H1 (cell line): Measurements from ENCODE around the gene HS6ST3. TPM values are rescaled to one million over a fixed set of nuclear protein-coding genes. Genes with fewer than 3 reads are reported as not detected.

ENCODE experiments used
- CTCF ChIA-PET: fragments of 300-600 bp; sonication (Branson Sonifier 250); formaldehyde crosslinking; loops from one replicate; lab custom pipeline; 2021; ENCODE audit not compliant: partially characterized antibody; lab: Charles Lee
- POLR2A ChIA-PET: fragments of 300-600 bp; sonication (Branson Sonifier 250); formaldehyde crosslinking; loops from one replicate; lab custom pipeline; 2021; ENCODE audit warnings: inconsistent platforms; ENCODE audit not compliant: partially characterized antibody; lab: Charles Lee
- DNase-seq, 2 experiments: peaks; one replicate each; pipeline versions ENCODE4 v3.0.0 to v3.0.0-alpha.2; 2010 to 2022; ENCODE audit warnings: low spot score in 2 of 2, low read depth in 1 of 2, mixed read lengths in 1 of 2
- FAIRE-seq: peaks from 2 replicates; lab custom pipeline; 2011; peaks lifted over from hg19 to GRCh38; lab: Jason Lieb, UNC
- H2AFZ ChIP-seq: 2 replicates; pipeline ENCODE4 v1.8.1; 2012; ENCODE audit warnings: low read length, inconsistent platforms
- H2AK5ac ChIP-seq: 2 replicates; pipeline ENCODE4 v1.6.1; 2013; ENCODE audit warnings: low read depth, low read length
- H2BK120ac ChIP-seq: replicated peaks from 2 replicates; pipeline ENCODE3; 2013; ENCODE audit warnings: low read depth, low read length, inconsistent platforms
- H2BK12ac ChIP-seq: 2 replicates; pipeline ENCODE4 v1.6.1; 2013; ENCODE audit warnings: low read depth, low read length
- H2BK15ac ChIP-seq: 2 replicates; pipeline ENCODE4 v1.6.1; 2013; ENCODE audit warnings: low read length
- H2BK20ac ChIP-seq: 2 replicates; pipeline ENCODE4 v1.6.1; 2013; ENCODE audit warnings: low read length
- H2BK5ac ChIP-seq: 2 replicates; pipeline ENCODE4 v1.6.1; 2013; ENCODE audit warnings: low read depth, low read length
- H3K14ac ChIP-seq: 2 replicates; pipeline ENCODE4 v1.6.1; 2013; ENCODE audit warnings: inconsistent platforms; ENCODE audit not compliant: insufficient read length
- H3K18ac ChIP-seq: 2 replicates; pipeline ENCODE4 v1.6.1; 2013; ENCODE audit warnings: low read length; ENCODE audit errors: extremely low read depth
- H3K23ac ChIP-seq: 2 replicates; pipeline ENCODE4 v1.6.1; 2013; ENCODE audit warnings: inconsistent platforms; ENCODE audit not compliant: insufficient read length
- H3K23me2 ChIP-seq: 2 replicates; pipeline ENCODE4 v1.6.1; 2013; ENCODE audit warnings: low read depth, low read length
- H3K27ac ChIP-seq: 2 replicates; pipeline ENCODE4 v1.6.1; 2011; ENCODE audit warnings: low read depth, low read length, inconsistent platforms
- H3K27me3 ChIP-seq, 4 experiments: replicated peaks in 1 of 4; 1 replicate in 1 of 4; 2 replicates in 3 of 4; pipeline versions ENCODE4 v1.6.1 to v1.8.1; 2011 to 2013; ENCODE audit warnings: low read length in 3 of 4, mild to moderate bottlenecking in 3 of 4, inconsistent platforms in 2 of 4, mixed read lengths in 2 of 4, moderate library complexity in 1 of 4; ENCODE audit not compliant: control insufficient read depth in 3 of 4, insufficient read depth in 3 of 4; ENCODE audit errors: extremely low read depth in 1 of 4
- H3K36me3 ChIP-seq, 4 experiments: 2 replicates each; pipeline versions ENCODE4 v1.6.1 to v1.8.1; 2011 to 2013; ENCODE audit warnings: mild to moderate bottlenecking in 4 of 4, low read length in 3 of 4, moderate library complexity in 2 of 4, control low read depth in 1 of 4, inconsistent platforms in 1 of 4; ENCODE audit not compliant: insufficient read depth in 4 of 4, control insufficient read depth in 2 of 4
- H3K4ac ChIP-seq: replicated peaks from 2 replicates; pipeline ENCODE3; 2013; ENCODE audit warnings: low read length, low read depth, mixed read lengths, inconsistent platforms; ENCODE audit not compliant: insufficient read length
- H3K4me1 ChIP-seq, 4 experiments: replicated peaks in 1 of 4; 1 replicate in 1 of 4; 2 replicates in 3 of 4; pipeline versions ENCODE4 v1.6.1 to v1.8.1; 2011 to 2013; ENCODE audit warnings: low read length in 3 of 4, inconsistent platforms in 2 of 4, mixed read lengths in 1 of 4; ENCODE audit not compliant: insufficient read depth in 4 of 4, control insufficient read depth in 3 of 4
- H3K4me2 ChIP-seq, 2 experiments: 2 replicates each; pipeline versions ENCODE4 v1.6.1 to v1.8.1; 2011 to 2013; ENCODE audit warnings: low read depth in 2 of 2, low read length in 2 of 2, control low read depth in 1 of 2, inconsistent platforms in 1 of 2, mild to moderate bottlenecking in 1 of 2; ENCODE audit not compliant: insufficient read depth in 1 of 2
- H3K4me3 ChIP-seq, 4 experiments: fragments of 200-600, 300-600 bp in 1 of 4; sonication (generic), shearing (Covaris generic), sonication (Bioruptor Twin) in 1 of 4; 2 replicates each; pipeline versions ENCODE4 v1.5.1 to v1.8.1; 2011 to 2016; ENCODE audit warnings: low read length in 4 of 4, low read depth in 3 of 4, control low read depth in 2 of 4, inconsistent platforms in 2 of 4, mild to moderate bottlenecking in 2 of 4, mixed read lengths in 1 of 4, moderate library complexity in 1 of 4; ENCODE audit not compliant: insufficient read depth in 2 of 4; ENCODE audit errors: extremely low read depth in 1 of 4
- H3K56ac ChIP-seq: replicated peaks from 2 replicates; pipeline ENCODE3; 2013; ENCODE audit warnings: low read depth, mild to moderate bottlenecking, mixed read lengths, low read length, inconsistent platforms; ENCODE audit not compliant: insufficient read length
- H3K79me1 ChIP-seq: 2 replicates; pipeline ENCODE4 v1.6.1; 2013; ENCODE audit warnings: low read depth, low read length, control low read depth
- H3K79me2 ChIP-seq, 2 experiments: 2 replicates each; pipeline versions ENCODE4 v1.6.1 to v1.8.1; 2012 to 2013; ENCODE audit warnings: low read length in 2 of 2, mild to moderate bottlenecking in 2 of 2, inconsistent platforms in 1 of 2; ENCODE audit not compliant: insufficient read depth in 2 of 2, control insufficient read depth in 1 of 2
- H3K9ac ChIP-seq, 4 experiments: replicated peaks in 1 of 4; 1 replicate in 1 of 4; 2 replicates in 3 of 4; pipeline versions ENCODE4 v1.6.1 to v1.8.1; 2011 to 2013; ENCODE audit warnings: low read depth in 3 of 4, low read length in 3 of 4, control low read depth in 2 of 4, mild to moderate bottlenecking in 2 of 4, moderate library complexity in 2 of 4, inconsistent platforms in 1 of 4; ENCODE audit errors: extremely low read depth in 1 of 4
- H3K9me3 ChIP-seq, 2 experiments: 2 replicates each; pipeline versions ENCODE4 v1.6.1 to v1.8.1; 2012 to 2013; ENCODE audit warnings: mild to moderate bottlenecking in 2 of 2, moderate library complexity in 2 of 2, control low read depth in 1 of 2, inconsistent platforms in 1 of 2, low read depth in 1 of 2, low read length in 1 of 2, mixed read lengths in 1 of 2; ENCODE audit not compliant: insufficient read depth in 2 of 2
- H4K20me1 ChIP-seq, 2 experiments: replicated peaks in 1 of 2; 2 replicates each; pipeline versions ENCODE3 to v1.8.1; 2011 to 2013; ENCODE audit warnings: inconsistent platforms in 2 of 2, low read length in 2 of 2, mild to moderate bottlenecking in 1 of 2; ENCODE audit not compliant: insufficient read depth in 2 of 2, control insufficient read depth in 1 of 2
- H4K5ac ChIP-seq: 2 replicates; pipeline ENCODE4 v1.6.1; 2013; ENCODE audit warnings: low read length, low read depth, mixed read lengths, inconsistent platforms; ENCODE audit not compliant: insufficient read length
- H4K8ac ChIP-seq: 2 replicates; pipeline ENCODE4 v1.8.0; 2013; ENCODE audit warnings: mild to moderate bottlenecking, moderate library complexity, low read length, inconsistent platforms; ENCODE audit not compliant: insufficient read depth; ENCODE audit errors: extremely low read depth
- H4K91ac ChIP-seq: replicated peaks from 2 replicates; pipeline ENCODE3; 2013; ENCODE audit warnings: low read length, mixed read lengths, inconsistent platforms; ENCODE audit not compliant: insufficient read length
- CHD2 ChIP-seq: IDR thresholded peaks from 2 replicates; pipeline ENCODE4 v1.6.1; 2012; ENCODE audit warnings: low read length, improper control_type of control experiment
- CREB1 ChIP-seq: IDR thresholded peaks from 2 replicates; pipeline ENCODE4 v1.6.1; 2012; ENCODE audit warnings: inconsistent platforms
- HDAC6 ChIP-seq: IDR thresholded peaks from one replicate; pipeline ENCODE4 v1.7.1; 2012; ENCODE audit warnings: low read depth, mild to moderate bottlenecking, inconsistent platforms, low read length, moderate library complexity
- NRF1 ChIP-seq: IDR thresholded peaks from 2 replicates; pipeline ENCODE4 v1.6.1; 2011; ENCODE audit warnings: mild to moderate bottlenecking, low read depth, low read length, improper control_type of control experiment
- RAD21 ChIP-seq, 2 experiments: IDR thresholded peaks in 1 of 2; conservative IDR thresholded peaks in 1 of 2; 2 replicates each; pipeline ENCODE4 v1.6.1; 2011; ENCODE audit warnings: low read depth in 2 of 2, low read length in 2 of 2, improper control_type of control experiment in 1 of 2, inconsistent platforms in 1 of 2, mild to moderate bottlenecking in 1 of 2, moderate library complexity in 1 of 2
- RFX5 ChIP-seq: IDR thresholded peaks from 2 replicates; pipeline ENCODE4 v1.6.1; 2011; ENCODE audit warnings: low read depth, low read length, improper control_type of control experiment, borderline replicate concordance
- SP4 ChIP-seq: IDR thresholded peaks from 2 replicates; pipeline ENCODE4 v1.6.1; 2012; ENCODE audit warnings: low read length, inconsistent platforms
- TAF7 ChIP-seq: optimal IDR thresholded peaks from 2 replicates; pipeline ENCODE3; 2011; ENCODE audit warnings: low read depth, mild to moderate bottlenecking, inconsistent platforms, low read length, moderate library complexity, borderline replicate concordance
- WGBS, 2 experiments: shearing (Covaris generic) in 1 of 2; methylation state at CpG; one replicate each; pipeline versions ENCODE4 v1.1.6 to v1.1.7; 2013 to 2015; ENCODE audit warnings: low lambda C conversion rate in 2 of 2, mixed read lengths in 2 of 2, inconsistent platforms in 1 of 2, low coverage in 1 of 2, missing lambda C conversion rate in 1 of 2; ENCODE audit not compliant: insufficient replicate concordance in 2 of 2, insufficient coverage in 1 of 2, insufficient read length in 1 of 2; ENCODE audit errors: extremely low coverage in 1 of 2, missing lambda C conversion rate in 1 of 2; 5-methylcytosine and 5-hydroxymethylcytosine counted together
- polyA plus RNA-seq, 7 experiments: library from polyadenylated mRNA; depleted of rRNA in 3 of 7; stranded (reverse) in 5 of 7; unstranded in 2 of 7; fragments of >200 nt in 5 of 7; fragments of 200-250 nt in 2 of 7; gene quantifications; 1 replicate in 5 of 7; 2 replicates in 1 of 7; 4 replicates in 1 of 7; pipeline versions ENCODE4 v1.2.1 to v1.2.3, GENCODE V29; 2011 to 2013; ENCODE audit warnings: missing spikeins in 2 of 7, mixed read lengths in 2 of 7
- total RNA-seq: library from RNA; stranded (reverse); fragmentation: NEBNext Ultra II Directional; extraction: Animal tissue kit (Norgen Biotek cat#: 25700); gene quantifications from 2 replicates; pipeline ENCODE4 v1.2.1, GENCODE V29; 2021

HS6ST3 gene
- total and polyA plus RNA-seq, 2 of the 8 experiments (the other 6 are each of a cell fraction or from before 2014, with no cell fraction given): 0.45 to 1.2 TPM

- no peak overlapping the region for H4K91ac ChIP-seq
- TF ChIP-seq NRF1: no peak
- TF ChIP-seq HDAC6: no peak
- TF ChIP-seq SP4: no peak
- no peak for TF ChIP-seq CREB1
- no peak for TF ChIP-seq RFX5
- no peak for TF ChIP-seq RAD21 (IDR thresholded peaks at IDR 0.05 in 1 of 2, conservative IDR thresholded peaks at IDR 0.05 in 1 of 2; ENCODE audit: low read depth in 2 of 2, low read length in 2 of 2)
- TF ChIP-seq CHD2: no peak
- TF ChIP-seq TAF7: no peak
- TF ChIP-seq, all 59 proteins: peak for 0
- no peak overlapping the region for H3K4me3 ChIP-seq
- no peaks in the 10 kb centered on the region for H3K23me2 ChIP-seq
- H3K4ac ChIP-seq: no peak overlapping the region
- H2BK120ac ChIP-seq: no peak overlapping the region
- H3K27me3 ChIP-seq: no peaks in the 10 kb centered on the region
- 94% methylated on average over 4 of the region's 4 CpGs; no CpG with 5 or more reads in 1 of the 2 experiments for WGBS, 2 experiments
- H3K79me1 ChIP-seq: no peaks in the 10 kb centered on the region
- no peak overlapping the region for H3K27ac ChIP-seq
- no peak overlapping the region for H3K18ac ChIP-seq
- CTCF ChIA-PET: no interaction called here
- no peak overlapping the region for H2BK20ac ChIP-seq
- no peaks in the 10 kb centered on the region for H3K9me3 ChIP-seq
- H3K14ac ChIP-seq: no peak overlapping the region
- no peak overlapping the region for H4K8ac ChIP-seq
- H3K4me1 ChIP-seq: no peaks in the 10 kb centered on the region
- no peak overlapping the region for H2BK15ac ChIP-seq
- DNase-seq (no peak), FAIRE-seq (no peak)
- no peaks in the 10 kb centered on the region for H4K20me1 ChIP-seq
- no peaks in the 10 kb centered on the region for H3K36me3 ChIP-seq
- no peak overlapping the region for H3K9ac ChIP-seq
- H2AFZ ChIP-seq: no peak overlapping the region
- H3K4me2 ChIP-seq: no peak overlapping the region
- no peak overlapping the region for H3K56ac ChIP-seq
- no peak overlapping the region for H2BK5ac ChIP-seq
- POLR2A ChIA-PET: no interaction called here
- no peaks in the 10 kb centered on the region for H3K79me2 ChIP-seq
- no peak overlapping the region for H2BK12ac ChIP-seq
- no peak overlapping the region for H4K5ac ChIP-seq
- H3K23ac ChIP-seq: no peak overlapping the region
- H2AK5ac ChIP-seq: no peak overlapping the region
Observed at GRCh38 chr13:96346921-96347320, 257.0 kb downstream of the HS6ST3 start.
